Measurements from ENCODE around the gene CNN1. TPM values are rescaled to one million over a fixed set of nuclear protein-coding genes. Genes with fewer than 3 reads are reported as not detected.

CNN1 gene
- total RNA-seq, 1 donor from 2014 or later, result 276 TPM

DNA sequence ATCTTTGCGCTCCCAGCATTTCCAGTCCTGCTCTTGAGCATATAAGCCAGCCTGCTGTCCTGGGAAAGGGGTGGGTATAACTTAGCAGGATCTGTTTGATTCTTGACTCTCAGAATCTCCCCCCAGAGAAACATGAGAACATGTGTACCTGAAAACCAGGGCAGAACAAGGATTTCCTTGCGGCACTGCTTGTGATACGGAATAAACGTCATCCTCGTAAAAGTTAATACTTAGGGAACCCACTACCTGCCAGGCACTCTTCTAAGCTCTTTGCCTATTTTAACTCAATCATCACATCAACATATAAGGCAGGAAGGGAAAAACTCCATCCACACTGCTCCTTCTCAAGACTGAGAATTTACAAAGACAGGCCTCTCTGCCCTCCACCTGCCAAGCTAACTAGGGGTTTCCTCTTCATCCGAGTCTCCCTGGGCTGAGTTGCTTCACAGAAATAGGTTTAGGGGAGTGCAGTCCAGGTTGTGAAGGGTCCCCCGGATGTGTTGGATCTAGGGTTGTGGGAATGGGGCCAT is 34.1 kb upstream of the CNN1 start:
- intact Hi-C loops (cut with DNase I), result no loop called here
- Histone ChIP-seq H3K27ac (peak overlapping the region; percentile 91), H3K36me3 (no peaks in the 10 kb centered on the region), H3K9me3 (no peaks in the 10 kb centered on the region), H3K4me1 (peaks cover 16% of the 10 kb centered on the region), H3K27me3 (no peaks in the 10 kb centered on the region), H3K4me3 (peak overlapping the region; percentile 87 to 94)
- no peak for DNase-seq (ENCODE audit: extremely low spot score in 2 of 2)
- TF ChIP-seq POLR2AphosphoS5 (IDR thresholded peaks at IDR 0.05; ENCODE audit: insufficient read depth in 1 of 2, low read depth in 1 of 2) (no peak), POLR2A (IDR thresholded peaks at IDR 0.05) (no peak)
- TF ChIP-seq, protein P1, sequence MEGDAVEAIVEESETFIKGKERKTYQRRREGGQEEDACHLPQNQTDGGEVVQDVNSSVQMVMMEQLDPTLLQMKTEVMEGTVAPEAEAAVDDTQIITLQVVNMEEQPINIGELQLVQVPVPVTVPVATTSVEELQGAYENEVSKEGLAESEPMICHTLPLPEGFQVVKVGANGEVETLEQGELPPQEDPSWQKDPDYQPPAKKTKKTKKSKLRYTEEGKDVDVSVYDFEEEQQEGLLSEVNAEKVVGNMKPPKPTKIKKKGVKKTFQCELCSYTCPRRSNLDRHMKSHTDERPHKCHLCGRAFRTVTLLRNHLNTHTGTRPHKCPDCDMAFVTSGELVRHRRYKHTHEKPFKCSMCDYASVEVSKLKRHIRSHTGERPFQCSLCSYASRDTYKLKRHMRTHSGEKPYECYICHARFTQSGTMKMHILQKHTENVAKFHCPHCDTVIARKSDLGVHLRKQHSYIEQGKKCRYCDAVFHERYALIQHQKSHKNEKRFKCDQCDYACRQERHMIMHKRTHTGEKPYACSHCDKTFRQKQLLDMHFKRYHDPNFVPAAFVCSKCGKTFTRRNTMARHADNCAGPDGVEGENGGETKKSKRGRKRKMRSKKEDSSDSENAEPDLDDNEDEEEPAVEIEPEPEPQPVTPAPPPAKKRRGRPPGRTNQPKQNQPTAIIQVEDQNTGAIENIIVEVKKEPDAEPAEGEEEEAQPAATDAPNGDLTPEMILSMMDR (IDR thresholded peaks at IDR 0.05), result no peak

DNA sequence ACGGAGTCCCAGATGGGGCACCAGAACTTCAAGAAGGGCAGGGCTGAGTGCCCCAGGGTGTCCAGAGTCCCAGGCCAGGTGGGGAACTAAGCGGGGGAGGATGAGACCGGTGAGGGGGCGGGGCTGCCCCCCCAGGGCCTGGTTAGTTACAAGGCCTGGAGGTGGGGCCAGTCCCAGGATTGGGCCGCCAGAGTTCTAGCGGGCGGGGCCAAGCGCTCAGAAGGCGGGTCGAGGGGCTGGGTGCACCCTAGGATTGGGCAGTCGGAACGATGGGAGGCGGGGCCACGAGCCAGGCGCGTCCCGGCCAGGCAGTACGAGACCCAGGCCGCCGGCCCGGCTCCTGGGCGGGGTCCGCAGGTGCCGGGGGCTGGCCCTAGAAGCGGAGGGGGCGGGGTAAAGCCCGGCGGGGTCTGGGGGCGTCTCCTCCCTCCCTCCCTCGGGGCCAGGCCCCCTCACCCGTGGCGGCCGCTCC is 33.6 kb upstream of the CNN1 start:
- peak overlapping the region; percentile 91 for H3K27ac ChIP-seq
- H3K27me3 ChIP-seq, result no peaks in the 10 kb centered on the region
- TF ChIP-seq POLR2A (IDR thresholded peaks at IDR 0.05), result peak in 1 of 2 donors; percentile 26
- TF ChIP-seq, protein P1 (IDR thresholded peaks at IDR 0.05), result no peak
- peak; percentile 26 to 39 for TF ChIP-seq POLR2AphosphoS5 (IDR thresholded peaks at IDR 0.05; ENCODE audit: insufficient read depth in 1 of 2, low read depth in 1 of 2)
- H3K9me3 ChIP-seq, result no peaks in the 10 kb centered on the region
- peak overlapping the region; percentile 87 to 94 for H3K4me3 ChIP-seq
- H3K4me1 ChIP-seq, result peaks cover 16% of the 10 kb centered on the region
- no peaks in the 10 kb centered on the region for H3K36me3 ChIP-seq
- intact Hi-C loops (cut with DNase I), result no loop called here
- DNase-seq (ENCODE audit: extremely low spot score in 2 of 2), result peak in 1 of 2 donors; percentile 97

DNA sequence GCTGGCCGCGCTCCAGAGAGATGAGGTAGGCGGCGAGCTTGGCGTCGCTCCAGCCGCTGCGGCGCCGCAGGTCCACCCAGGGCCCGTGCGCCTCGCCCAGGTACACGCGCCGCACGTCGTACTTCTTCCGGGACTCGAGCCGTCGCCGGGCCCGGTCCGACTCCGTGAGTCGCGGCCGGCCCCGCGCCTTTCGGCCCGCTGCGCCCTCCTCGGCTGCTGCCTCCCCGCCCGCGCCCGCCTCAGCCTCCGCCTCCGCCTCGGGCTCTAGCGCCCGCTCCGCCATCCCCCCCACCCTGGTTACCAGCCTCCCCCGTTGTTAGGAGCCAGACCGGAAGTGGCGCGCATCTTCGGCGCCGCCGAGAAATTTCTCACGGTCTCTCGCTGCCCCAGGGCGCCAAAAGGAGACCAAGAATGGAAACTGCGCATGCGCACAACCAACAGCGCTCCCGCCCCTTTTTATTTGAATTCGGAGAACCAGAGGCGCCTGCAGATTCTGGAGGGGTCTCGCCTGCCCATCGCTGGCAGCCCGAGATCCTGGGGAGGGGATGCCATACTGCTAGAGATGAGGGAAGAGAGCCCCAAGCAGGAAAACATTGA is 33.0 kb upstream of the CNN1 start, which contains the start of gene ZNF653:
Gene ZNF653 (minus strand): TSS at position 336 of the 597 bp plus-strand sequence. CDS start 53 bp downstream, at position 283.
- TF ChIP-seq, protein P1 (IDR thresholded peaks at IDR 0.05), result no peak
- TF ChIP-seq POLR2A (IDR thresholded peaks at IDR 0.05) (no peak), POLR2AphosphoS5 (IDR thresholded peaks at IDR 0.05; ENCODE audit: insufficient read depth in 1 of 2, low read depth in 1 of 2) (peak; percentile 71 to 92)
- no peaks in the 10 kb centered on the region for H3K9me3 ChIP-seq
- H3K27ac ChIP-seq, result peak within 1 kb of the TSS; percentile 91
- no peaks in the 10 kb centered on the region for H3K27me3 ChIP-seq
- intact Hi-C loops (cut with DNase I), result no loop called here
- peaks cover 16% of the 10 kb centered on the region for H3K4me1 ChIP-seq
- DNase-seq (ENCODE audit: extremely low spot score in 2 of 2), result peak in 1 of 2 donors; percentile 93
- H3K36me3 ChIP-seq, result no peaks in the 10 kb centered on the region
- peak within 1 kb of the TSS; percentile 87 to 94 for H3K4me3 ChIP-seq

DNA sequence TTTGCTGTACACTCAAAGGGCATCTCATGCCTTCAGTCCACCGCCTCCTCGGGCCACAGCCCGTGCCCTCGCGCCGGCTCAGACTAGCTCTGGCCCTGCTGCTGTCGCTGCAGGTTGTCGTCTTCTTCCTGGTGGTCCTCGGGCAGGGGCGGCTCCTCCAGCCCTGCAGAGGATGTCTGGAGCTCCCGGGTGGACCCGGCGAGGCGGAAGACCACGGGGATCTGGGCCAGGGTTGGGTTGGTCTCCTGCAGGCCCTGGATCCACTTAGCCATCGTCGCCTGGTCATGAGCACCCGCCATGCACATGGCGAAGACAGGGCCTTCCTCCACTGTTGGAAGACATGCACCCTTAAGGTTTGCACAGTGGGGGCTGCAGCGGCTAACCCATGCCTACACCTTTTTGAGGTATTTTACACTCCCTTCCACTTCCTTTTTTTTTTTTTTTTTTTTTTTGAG is 32.5 kb upstream of the CNN1 start:
- intact Hi-C loops (cut with DNase I), result no loop called here
- TF ChIP-seq, protein P1 (IDR thresholded peaks at IDR 0.05), result no peak
- peak in 1 of 2 donors; percentile 51 for TF ChIP-seq POLR2AphosphoS5 (IDR thresholded peaks at IDR 0.05; ENCODE audit: insufficient read depth in 1 of 2, low read depth in 1 of 2)
- DNase-seq (ENCODE audit: extremely low spot score in 2 of 2), result no peak
- H3K9me3 ChIP-seq, result no peaks in the 10 kb centered on the region
- H3K4me3 ChIP-seq, result peak overlapping the region; percentile 87 to 94
- H3K27ac ChIP-seq, result peak overlapping the region; percentile 91
- H3K36me3 ChIP-seq, result peaks cover 0 to 2% of the 10 kb centered on the region in 2 donors
- peaks cover 16% of the 10 kb centered on the region for H3K4me1 ChIP-seq
- no peaks in the 10 kb centered on the region for H3K27me3 ChIP-seq

DNA sequence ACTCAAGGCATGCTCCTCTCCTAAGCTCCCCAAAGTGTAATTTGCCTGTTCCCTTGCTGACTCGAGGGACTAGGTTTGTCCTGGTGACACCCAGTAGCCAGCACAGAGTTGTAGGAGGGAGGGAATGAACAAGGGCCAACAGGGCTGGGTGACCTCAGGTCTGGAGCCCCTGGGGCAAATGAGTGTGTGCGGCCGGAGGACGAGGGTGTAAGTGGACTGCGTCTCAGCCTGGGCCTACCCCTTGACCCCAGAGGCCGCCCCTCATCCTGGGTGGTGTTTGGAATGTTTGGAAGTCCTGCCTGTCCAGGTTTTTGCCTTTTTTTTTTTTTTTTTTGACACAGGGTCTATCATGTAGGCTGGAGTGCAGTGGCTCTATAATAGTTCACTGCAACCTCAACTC is 31.7 kb upstream of the CNN1 start:
- peaks cover 16% of the 10 kb centered on the region for H3K4me1 ChIP-seq
- H3K27me3 ChIP-seq, result no peaks in the 10 kb centered on the region
- no peak overlapping the region for H3K4me3 ChIP-seq
- no peak overlapping the region for H3K27ac ChIP-seq
- H3K9me3 ChIP-seq, result no peaks in the 10 kb centered on the region
- TF ChIP-seq POLR2A (IDR thresholded peaks at IDR 0.05) (no peak), POLR2AphosphoS5 (IDR thresholded peaks at IDR 0.05; ENCODE audit: insufficient read depth in 1 of 2, low read depth in 1 of 2) (no peak)
- TF ChIP-seq, protein P1 (IDR thresholded peaks at IDR 0.05), result no peak
- peaks cover 0 to 10% of the 10 kb centered on the region in 2 donors for H3K36me3 ChIP-seq
- intact Hi-C loops (cut with DNase I), result no loop called here
- no peak for DNase-seq (ENCODE audit: extremely low spot score in 2 of 2)

Data from vagina (tissue), 2 donors.